Muscle layer of colon (tissue), 2 donors: Measurements from ENCODE around the gene PEX14.
"Not testable (repeated sequence)": the region's sequence is repeated elsewhere in the genome, so short reads cannot be mapped to it uniquely, and the experiment has no call there.

Experiments used
- H3K27ac ChIP-seq: one replicate; pipeline ENCODE4 v1.7.0; 2013; ENCODE audit warnings: low read depth, mild to moderate bottlenecking, low read length, moderate library complexity
- H3K27me3 ChIP-seq, 2 donors: one replicate each; pipeline ENCODE4 v1.7.0; 2013; ENCODE audit warnings: low read length in 2 of 2, mild to moderate bottlenecking in 2 of 2; ENCODE audit not compliant: insufficient read depth in 2 of 2, control insufficient read depth in 1 of 2
- H3K36me3 ChIP-seq: one replicate; pipeline ENCODE4 v1.7.0; 2013; ENCODE audit warnings: mild to moderate bottlenecking, low read length; ENCODE audit not compliant: insufficient read depth
- H3K4me1 ChIP-seq: one replicate; pipeline ENCODE4 v1.7.0; 2013; ENCODE audit warnings: mild to moderate bottlenecking, low read length; ENCODE audit not compliant: insufficient read depth
- H3K4me3 ChIP-seq, 2 donors: one replicate each; pipeline ENCODE4 v1.7.0; 2013; ENCODE audit warnings: low read length in 2 of 2, low read depth in 1 of 2, mild to moderate bottlenecking in 1 of 2, moderate library complexity in 1 of 2
- H3K9ac ChIP-seq: one replicate; pipeline ENCODE4 v1.7.0; 2013; ENCODE audit warnings: low read length
- H3K9me3 ChIP-seq: one replicate; pipeline ENCODE4 v1.7.0; 2013; ENCODE audit warnings: mild to moderate bottlenecking, low read length
- donor health status: abdominal sarcoma.
- donor health status: Adenocarcinoma of cecum.

The PEX14 gene

DNA sequence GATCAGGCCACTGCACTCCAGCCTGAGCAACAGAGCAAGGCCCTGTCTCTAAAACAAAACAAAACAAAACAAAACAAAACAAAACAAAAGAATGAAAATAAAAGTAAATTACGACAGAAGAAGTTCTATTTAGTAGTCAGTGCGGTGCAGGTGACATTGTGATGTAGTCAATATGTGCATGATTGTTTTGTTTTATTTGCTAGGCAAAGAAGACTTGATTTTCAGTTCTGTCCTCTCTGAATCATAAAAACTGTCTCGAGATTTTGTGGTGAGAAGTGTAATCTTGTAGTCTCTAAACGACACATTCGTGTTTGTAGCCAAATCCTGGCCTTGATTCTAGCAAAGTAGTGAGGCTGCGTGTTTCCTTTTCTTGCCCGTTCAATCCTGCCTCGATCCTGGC, 23.5 kb downstream of the PEX14 start:
- H3K9me3 ChIP-seq, result no peaks in the 10 kb centered on the region
- peaks cover 13% of the 10 kb centered on the region for H3K4me1 ChIP-seq
- no peak overlapping the region for H3K27ac ChIP-seq
- H3K4me3 ChIP-seq, result no peak overlapping the region
- no peak overlapping the region for H3K9ac ChIP-seq
- no peaks in the 10 kb centered on the region for H3K27me3 ChIP-seq
- H3K36me3 ChIP-seq, result peaks cover 6% of the 10 kb centered on the region

- Histone ChIP-seq H3K4me3 (no peak overlapping the region), H3K27ac (no peak overlapping the region), H3K27me3 (no peaks in the 10 kb centered on the region), H3K9ac (no peak overlapping the region), H3K9me3 (no peaks in the 10 kb centered on the region), H3K4me1 (no peaks in the 10 kb centered on the region), H3K36me3 (no peaks in the 10 kb centered on the region)
Observed at GRCh38 chr1:10502206-10502605, 27.5 kb downstream of the PEX14 start.

GRCh38 chr1:10504249-10504648, 29.5 kb downstream of the PEX14 start:
- Histone ChIP-seq H3K27ac (no peak overlapping the region), H3K36me3 (no peaks in the 10 kb centered on the region), H3K9me3 (no peaks in the 10 kb centered on the region), H3K4me1 (no peaks in the 10 kb centered on the region), H3K27me3 (no peaks in the 10 kb centered on the region), H3K9ac (no peak overlapping the region), H3K4me3 (no peak overlapping the region)

DNA sequence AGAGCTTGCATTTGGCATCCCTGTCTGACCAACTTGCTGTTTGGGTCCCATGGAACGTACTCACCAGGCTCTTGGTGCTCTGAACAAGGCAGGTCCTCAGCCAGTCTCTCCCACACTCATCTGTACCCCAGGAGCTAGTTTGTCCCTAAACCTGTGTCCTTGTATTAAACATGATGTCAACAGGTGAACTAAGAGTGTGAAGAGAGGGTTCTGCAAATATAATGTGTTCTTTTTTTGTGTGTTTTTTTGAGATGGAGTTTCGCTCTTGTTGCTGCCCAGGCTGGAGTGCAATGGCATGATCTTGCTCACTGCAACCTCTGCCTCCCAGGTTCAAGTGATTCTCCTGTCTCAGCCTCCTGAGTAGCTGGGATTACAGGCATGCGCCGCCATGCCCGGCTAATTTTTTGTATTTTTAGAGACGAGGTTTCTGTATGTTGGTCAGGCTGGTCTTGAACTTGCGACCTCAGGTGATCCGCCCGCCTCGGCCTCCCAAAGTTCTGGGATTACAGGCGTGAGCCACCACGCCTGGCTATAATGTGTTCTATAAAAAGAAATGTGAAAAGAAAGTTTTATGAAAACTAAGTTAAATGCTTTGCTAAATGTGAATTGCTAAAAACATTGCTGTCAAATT, 31.4 kb downstream of the PEX14 start:
- not testable (repeated sequence) for H3K27me3 ChIP-seq, H3K4me3 ChIP-seq, H3K9me3 ChIP-seq, H3K27ac ChIP-seq, H3K9ac ChIP-seq, H3K36me3 ChIP-seq
- peaks cover 12% of the 10 kb centered on the region for H3K4me1 ChIP-seq

DNA sequence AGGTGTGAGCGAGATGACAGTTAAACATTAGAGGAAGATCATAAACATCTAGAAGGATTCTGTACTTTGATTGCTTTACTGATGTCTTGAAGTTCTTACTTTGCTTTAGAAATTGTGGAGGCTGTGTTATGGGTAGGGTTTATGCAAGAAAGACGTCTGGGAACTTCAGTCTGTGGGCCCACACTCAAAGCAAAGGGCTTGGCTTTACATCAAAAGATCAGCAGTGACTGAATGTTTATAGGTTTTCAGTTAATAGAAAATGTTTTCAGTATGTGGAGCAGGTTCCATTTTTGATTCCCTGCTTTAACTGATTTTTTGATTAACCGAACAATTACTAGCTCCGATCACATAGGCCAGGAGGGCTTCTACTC, 31.9 kb downstream of the PEX14 start:
- Histone ChIP-seq H3K9me3 (no peaks in the 10 kb centered on the region), H3K4me1 (peaks cover 17% of the 10 kb centered on the region), H3K4me3 (no peak overlapping the region), H3K27me3 (no peaks in the 10 kb centered on the region), H3K9ac (no peak overlapping the region), H3K36me3 (no peaks in the 10 kb centered on the region), H3K27ac (no peak overlapping the region)

DNA sequence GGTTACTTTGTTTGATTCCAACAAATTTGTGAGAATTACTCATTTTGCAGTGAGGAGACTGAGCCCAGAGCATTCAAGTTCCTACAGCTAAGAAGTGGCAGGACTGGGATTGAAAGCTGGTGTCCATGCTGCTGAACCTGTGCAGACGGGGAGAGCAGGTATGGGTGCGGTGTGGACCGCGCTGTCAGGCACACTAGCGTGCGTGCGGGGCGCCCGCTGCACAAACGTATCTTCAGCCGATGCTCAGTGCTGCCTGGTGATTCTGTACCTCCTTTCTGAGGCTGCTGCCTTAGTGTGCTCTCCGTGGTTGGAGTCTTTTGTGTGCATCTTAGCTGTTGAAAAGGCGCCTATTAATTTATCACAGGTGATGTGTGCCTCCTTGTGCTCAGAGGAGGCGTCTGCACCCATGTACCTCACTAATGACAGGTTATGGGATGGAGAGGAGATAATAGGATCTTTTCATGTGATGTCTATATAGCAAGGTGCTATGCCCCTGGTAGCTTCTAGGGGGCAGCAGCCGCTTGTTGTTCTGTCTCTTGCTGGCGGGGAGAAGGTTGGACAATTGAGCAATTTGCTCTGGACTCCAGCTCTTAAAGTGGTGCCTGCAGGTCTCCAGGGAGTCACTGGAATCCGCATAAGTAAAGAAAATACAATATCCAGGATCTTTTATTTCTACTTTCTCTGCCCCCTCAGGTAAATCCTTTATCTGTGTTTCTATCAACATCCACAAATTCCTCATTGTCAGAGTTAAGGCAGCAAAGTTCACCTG, 32.5 kb downstream of the PEX14 start:
- Histone ChIP-seq H3K4me1 (peaks cover 18% of the 10 kb centered on the region), H3K9ac (no peak overlapping the region), H3K9me3 (no peaks in the 10 kb centered on the region), H3K27ac (no peak overlapping the region), H3K36me3 (no peaks in the 10 kb centered on the region), H3K27me3 (no peaks in the 10 kb centered on the region), H3K4me3 (no peak overlapping the region)

DNA sequence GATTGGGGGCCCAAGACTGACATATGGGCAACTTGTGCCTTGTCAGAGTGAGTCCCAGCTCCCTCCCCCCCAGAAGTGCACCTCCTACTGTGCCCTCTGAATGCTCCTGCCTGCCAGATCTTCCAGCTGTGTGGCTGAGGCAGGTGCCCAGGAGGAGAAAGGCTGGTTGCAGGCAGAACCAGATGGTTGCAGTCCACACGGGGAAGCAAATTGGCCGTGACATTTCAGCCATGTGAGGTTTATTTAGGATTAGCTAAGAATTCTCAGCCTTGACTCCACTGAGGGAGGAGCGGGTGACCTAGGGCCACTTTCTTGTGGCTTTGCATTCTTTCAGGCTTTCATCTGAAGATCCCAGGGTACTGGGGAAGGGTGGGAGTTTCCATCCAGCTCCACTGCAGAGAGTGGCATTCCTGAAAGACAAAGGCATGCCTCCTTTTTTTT, 33.8 kb downstream of the PEX14 start:
- H3K4me1 ChIP-seq, result peaks cover 18% of the 10 kb centered on the region
- no peak overlapping the region for H3K4me3 ChIP-seq
- H3K27me3 ChIP-seq, result no peaks in the 10 kb centered on the region
- no peaks in the 10 kb centered on the region for H3K9me3 ChIP-seq
- no peak overlapping the region for H3K27ac ChIP-seq
- H3K9ac ChIP-seq, result no peak overlapping the region
- H3K36me3 ChIP-seq, result no peaks in the 10 kb centered on the region

- Histone ChIP-seq H3K9me3 (no peaks in the 10 kb centered on the region), H3K36me3 (no peaks in the 10 kb centered on the region), H3K4me3 (no peak overlapping the region), H3K27me3 (no peaks in the 10 kb centered on the region), H3K4me1 (peaks cover 21% of the 10 kb centered on the region), H3K27ac (no peak overlapping the region), H3K9ac (no peak overlapping the region)
Observed at GRCh38 chr1:10509809-10510509, 35.2 kb downstream of the PEX14 start.

GRCh38 chr1:10510520-10511493, 36.1 kb downstream of the PEX14 start:
- Histone ChIP-seq H3K36me3 (no peaks in the 10 kb centered on the region), H3K9ac (no peak overlapping the region), H3K9me3 (no peaks in the 10 kb centered on the region), H3K27me3 (no peaks in the 10 kb centered on the region), H3K4me3 (no peak overlapping the region), H3K27ac (no peak overlapping the region), H3K4me1 (peaks cover 30% of the 10 kb centered on the region)

GRCh38 chr1:10511494-10511885, 36.7 kb downstream of the PEX14 start:
- H3K27ac ChIP-seq, result no peak overlapping the region

GRCh38 chr1:10513199-10513598, 38.4 kb downstream of the PEX14 start:
- Histone ChIP-seq H3K4me3 (no peak overlapping the region), H3K27ac (no peak overlapping the region), H3K9ac (no peak overlapping the region), H3K36me3 (no peaks in the 10 kb centered on the region), H3K4me1 (peaks cover 30% of the 10 kb centered on the region), H3K27me3 (no peaks in the 10 kb centered on the region), H3K9me3 (no peaks in the 10 kb centered on the region)

More at GRCh38 chr1:10511494-10511885, 36.7 kb downstream of the PEX14 start:
- Histone ChIP-seq H3K9me3 (no peaks in the 10 kb centered on the region), H3K36me3 (no peaks in the 10 kb centered on the region), H3K27me3 (no peaks in the 10 kb centered on the region), H3K9ac (no peak overlapping the region), H3K4me1 (peaks cover 30% of the 10 kb centered on the region), H3K4me3 (no peak overlapping the region)
